HG02981 (cell line): Measurements from ENCODE around the gene DPF1.

Source experiments
- ATAC-seq: cut with Tn5 transposase; IDR thresholded peaks from one replicate; pipeline ENCODE4 v1.9.1; 2021; ENCODE audit warnings: mild to moderate bottlenecking, moderate library complexity; ENCODE audit not compliant: unreplicated experiment

The DPF1 gene

GRCh38 chr19:38168637-38169036, 55.4 kb downstream of the DPF1 start:
- ATAC-seq, result no peak

GRCh38 chr19:38165335-38165734, 58.7 kb downstream of the DPF1 start:
- ATAC-seq, result no peak

GRCh38 chr19:38164526-38164925, 59.5 kb downstream of the DPF1 start:
- no peak for ATAC-seq

- no peak for ATAC-seq
These were observed 60.4 kb downstream of the DPF1 start for GRCh38 chr19:38163419-38164290.

- no peak for ATAC-seq
These were observed 61.4 kb downstream of the DPF1 start for GRCh38 chr19:38162632-38163031.

GRCh38 chr19:38162094-38162493, 61.9 kb downstream of the DPF1 start:
- no peak for ATAC-seq
